ENCODE data around the gene ACVR1B.

- TF ChIP-seq CTCF (IDR thresholded peaks at IDR 0.05): no peak
- no peak for TF ChIP-seq EZH2 (IDR thresholded peaks at IDR 0.05)
Measured at GRCh38 chr12:52018433-52019112, 67.1 kb downstream of the ACVR1B start.
